ENCODE data around the gene COX10.

The COX10 gene

GRCh38 chr17:14205380-14205779, 136.1 kb downstream of the COX10 start:
- TF ChIP-seq REST (IDR thresholded peaks at IDR 0.05; ENCODE audit: insufficient read depth in 1 of 2, low read depth in 2 of 2, low read length in 2 of 2), result no peak
- TF ChIP-seq SIN3A (IDR thresholded peaks at IDR 0.05; ENCODE audit: borderline replicate concordance, insufficient read depth, low read length), result no peak
- no peak for TF ChIP-seq TAF1 (IDR thresholded peaks at IDR 0.05; ENCODE audit: borderline replicate concordance, insufficient read depth, low read length)

- TF ChIP-seq POLR2AphosphoS5 (IDR thresholded peaks at IDR 0.05; ENCODE audit: low read depth, low read length) (no peak), FOXP2 (optimal IDR thresholded peaks at IDR 0.05; ENCODE audit: borderline replicate concordance, extremely low read depth, extremely low read length, insufficient read depth) (no peak), REST (IDR thresholded peaks at IDR 0.05; ENCODE audit: insufficient read depth in 1 of 2, low read depth in 2 of 2, low read length in 2 of 2) (no peak), SIN3A (IDR thresholded peaks at IDR 0.05; ENCODE audit: borderline replicate concordance, insufficient read depth, low read length) (no peak)
Observed at GRCh38 chr17:14205992-14206461, 136.7 kb downstream of the COX10 start.

- TF ChIP-seq TAF1 (IDR thresholded peaks at IDR 0.05; ENCODE audit: borderline replicate concordance, insufficient read depth, low read length) (no peak), SIN3A (IDR thresholded peaks at IDR 0.05; ENCODE audit: borderline replicate concordance, insufficient read depth, low read length) (no peak), REST (IDR thresholded peaks at IDR 0.05; ENCODE audit: insufficient read depth in 1 of 2, low read depth in 2 of 2, low read length in 2 of 2) (no peak), POLR2AphosphoS5 (IDR thresholded peaks at IDR 0.05; ENCODE audit: low read depth, low read length) (no peak), FOXP2 (optimal IDR thresholded peaks at IDR 0.05; ENCODE audit: borderline replicate concordance, extremely low read depth, extremely low read length, insufficient read depth) (no peak)
Observed at GRCh38 chr17:14206891-14207290, 137.6 kb downstream of the COX10 start.

GRCh38 chr17:14207791-14208190, 138.5 kb downstream of the COX10 start:
- TF ChIP-seq POLR2AphosphoS5 (IDR thresholded peaks at IDR 0.05; ENCODE audit: low read depth, low read length), result no peak
- no peak for TF ChIP-seq TAF1 (IDR thresholded peaks at IDR 0.05; ENCODE audit: borderline replicate concordance, insufficient read depth, low read length)
- TF ChIP-seq REST (IDR thresholded peaks at IDR 0.05; ENCODE audit: insufficient read depth in 1 of 2, low read depth in 2 of 2, low read length in 2 of 2), result no peak
- TF ChIP-seq FOXP2 (optimal IDR thresholded peaks at IDR 0.05; ENCODE audit: borderline replicate concordance, extremely low read depth, extremely low read length, insufficient read depth), result no peak
- TF ChIP-seq SIN3A (IDR thresholded peaks at IDR 0.05; ENCODE audit: borderline replicate concordance, insufficient read depth, low read length), result no peak

GRCh38 chr17:14209215-14209614, 139.9 kb downstream of the COX10 start:
- TF ChIP-seq FOXP2 (optimal IDR thresholded peaks at IDR 0.05; ENCODE audit: borderline replicate concordance, extremely low read depth, extremely low read length, insufficient read depth) (no peak), POLR2AphosphoS5 (IDR thresholded peaks at IDR 0.05; ENCODE audit: low read depth, low read length) (no peak), REST (IDR thresholded peaks at IDR 0.05; ENCODE audit: insufficient read depth in 1 of 2, low read depth in 2 of 2, low read length in 2 of 2) (no peak), TAF1 (IDR thresholded peaks at IDR 0.05; ENCODE audit: borderline replicate concordance, insufficient read depth, low read length) (no peak), SIN3A (IDR thresholded peaks at IDR 0.05; ENCODE audit: borderline replicate concordance, insufficient read depth, low read length) (no peak)
